K562 (cell line): ENCODE results near the gene UBE2D3. TPM values are rescaled to one million over a fixed set of nuclear protein-coding genes. Genes with fewer than 3 reads are reported as not detected.
A peak's percentile ranks its signal among the peaks of the same experiment; 100 is the strongest.

Experiments used
- CHD4 ChIP-seq: fragments of 200-600 bp; sonication (generic); IDR thresholded peaks from 3 replicates; pipeline ENCODE4 v1.6.1; 2012; ENCODE audit warnings: low read depth, mild to moderate bottlenecking, mixed read lengths, low read length, inconsistent platforms; ENCODE audit not compliant: insufficient read depth, insufficient replicate concordance, poor library complexity, severe bottlenecking
- L3MBTL2 ChIP-seq: fragments of 450-650 bp; IDR thresholded peaks from 2 replicates; pipeline ENCODE4 v1.6.1; 2016; ENCODE audit warnings: mild to moderate bottlenecking, moderate library complexity
- MEF2A ChIP-seq: IDR thresholded peaks from 2 replicates; pipeline ENCODE4 v1.6.1; 2011; ENCODE audit warnings: low read depth, mild to moderate bottlenecking, low read length, moderate library complexity; ENCODE audit not compliant: control insufficient read depth
- ZNF175 ChIP-seq: fragments of 200-800 bp; sonication (Bioruptor generic); IDR thresholded peaks from 2 replicates; pipeline ENCODE4 v1.6.1; 2016; ENCODE audit warnings: low read depth, mild to moderate bottlenecking, missing genetic modification characterization, missing compliant biosample characterization
- polyA plus RNA-seq, 8 experiments: library from polyadenylated mRNA; depleted of rRNA in 4 of 8; stranded (reverse) in 5 of 8; unstranded in 3 of 8; fragments of >200 nt; fragmentation: Nextera tagmentation in 2 of 8; fragmentation: Illumina TruSeq in 1 of 8; extraction: Ambion mirVana in 2 of 8; extraction: Trizol in 1 of 8; gene quantifications; 2 replicates each; pipeline versions ENCODE4 v1.2.1 to v1.2.3, GENCODE V29; 2011 to 2014; ENCODE audit warnings: inconsistent platforms in 1 of 8, missing spikeins in 1 of 8
- total RNA-seq, 7 experiments: library from RNA; depleted of rRNA in 6 of 7; stranded (reverse); fragments of >200 nt in 6 of 7; fragmentation: Illumina TruSeq in 2 of 7; extraction: Trizol in 2 of 7; gene quantifications; 2 replicates each; pipeline versions ENCODE4 v1.2.1 to v1.2.3, GENCODE V29; 2011 to 2021; ENCODE audit warnings: low replicate concordance in 1 of 7
- TF ChIP-seq, protein P1 (sequence below): fragments of 450-650 bp; IDR thresholded peaks from 2 replicates; pipeline ENCODE4 v1.6.1; 2017; ENCODE audit warnings: antibody characterized with exemption, mild to moderate bottlenecking
- TF ChIP-seq, protein P2 (sequence below): fragments of 450-650 bp; IDR thresholded peaks from 2 replicates; pipeline ENCODE4 v1.7.0; 2016; ENCODE audit warnings: borderline replicate concordance
- TF ChIP-seq, protein P3 (sequence below): fragments of 200-600 bp; sonication (generic); IDR thresholded peaks from one replicate; pipeline ENCODE4 v1.6.1; 2012; ENCODE audit warnings: mild to moderate bottlenecking, low read depth, low read length, inconsistent platforms

UBE2D3 gene
- total and polyA plus RNA-seq, 9 of the 15 experiments (the other 6 are each of a cell fraction or from before 2014, with no cell fraction given): 191 to 618 (median 292) TPM

DNA sequence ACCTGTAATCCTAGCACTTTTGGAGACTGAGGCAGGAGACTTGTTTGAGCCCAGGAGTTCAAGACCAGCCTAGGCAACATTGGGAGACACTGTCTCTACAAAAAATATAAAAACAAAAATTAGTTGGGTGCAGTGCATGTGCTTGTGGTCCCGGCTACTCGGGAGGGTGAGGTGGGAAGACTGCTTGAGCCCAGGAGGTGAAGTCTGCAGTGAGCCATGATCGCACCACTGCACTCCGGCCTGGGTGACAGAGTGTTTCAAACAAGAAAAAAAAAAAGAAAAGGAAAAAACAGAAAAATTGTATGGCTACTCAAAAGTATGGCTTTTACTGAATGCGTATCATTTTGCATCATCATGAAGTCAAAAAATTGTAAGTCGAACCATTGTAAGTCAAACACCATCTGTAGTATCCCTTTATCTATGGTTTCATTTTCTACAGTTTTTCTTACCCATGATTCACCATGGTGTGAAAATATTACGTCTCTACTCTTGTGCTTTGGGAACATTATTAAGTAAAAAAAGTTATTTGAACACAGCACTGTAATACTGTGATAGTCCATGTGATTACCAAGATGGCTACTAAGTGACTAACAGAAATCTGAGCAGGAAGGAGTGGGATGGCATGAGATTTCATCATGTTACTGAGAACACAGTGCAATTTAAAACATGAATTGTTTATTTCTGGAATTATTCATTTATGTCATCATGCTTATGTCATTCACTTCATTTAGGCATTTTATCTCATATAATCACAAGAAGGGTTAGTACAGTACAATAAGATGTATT, 40.1 kb downstream of the UBE2D3 start (continued):
- TF ChIP-seq, protein P1, sequence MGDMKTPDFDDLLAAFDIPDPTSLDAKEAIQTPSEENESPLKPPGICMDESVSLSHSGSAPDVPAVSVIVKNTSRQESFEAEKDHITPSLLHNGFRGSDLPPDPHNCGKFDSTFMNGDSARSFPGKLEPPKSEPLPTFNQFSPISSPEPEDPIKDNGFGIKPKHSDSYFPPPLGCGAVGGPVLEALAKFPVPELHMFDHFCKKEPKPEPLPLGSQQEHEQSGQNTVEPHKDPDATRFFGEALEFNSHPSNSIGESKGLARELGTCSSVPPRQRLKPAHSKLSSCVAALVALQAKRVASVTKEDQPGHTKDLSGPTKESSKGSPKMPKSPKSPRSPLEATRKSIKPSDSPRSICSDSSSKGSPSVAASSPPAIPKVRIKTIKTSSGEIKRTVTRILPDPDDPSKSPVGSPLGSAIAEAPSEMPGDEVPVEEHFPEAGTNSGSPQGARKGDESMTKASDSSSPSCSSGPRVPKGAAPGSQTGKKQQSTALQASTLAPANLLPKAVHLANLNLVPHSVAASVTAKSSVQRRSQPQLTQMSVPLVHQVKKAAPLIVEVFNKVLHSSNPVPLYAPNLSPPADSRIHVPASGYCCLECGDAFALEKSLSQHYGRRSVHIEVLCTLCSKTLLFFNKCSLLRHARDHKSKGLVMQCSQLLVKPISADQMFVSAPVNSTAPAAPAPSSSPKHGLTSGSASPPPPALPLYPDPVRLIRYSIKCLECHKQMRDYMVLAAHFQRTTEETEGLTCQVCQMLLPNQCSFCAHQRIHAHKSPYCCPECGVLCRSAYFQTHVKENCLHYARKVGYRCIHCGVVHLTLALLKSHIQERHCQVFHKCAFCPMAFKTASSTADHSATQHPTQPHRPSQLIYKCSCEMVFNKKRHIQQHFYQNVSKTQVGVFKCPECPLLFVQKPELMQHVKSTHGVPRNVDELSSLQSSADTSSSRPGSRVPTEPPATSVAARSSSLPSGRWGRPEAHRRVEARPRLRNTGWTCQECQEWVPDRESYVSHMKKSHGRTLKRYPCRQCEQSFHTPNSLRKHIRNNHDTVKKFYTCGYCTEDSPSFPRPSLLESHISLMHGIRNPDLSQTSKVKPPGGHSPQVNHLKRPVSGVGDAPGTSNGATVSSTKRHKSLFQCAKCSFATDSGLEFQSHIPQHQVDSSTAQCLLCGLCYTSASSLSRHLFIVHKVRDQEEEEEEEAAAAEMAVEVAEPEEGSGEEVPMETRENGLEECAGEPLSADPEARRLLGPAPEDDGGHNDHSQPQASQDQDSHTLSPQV: peak; percentile 48; the same call in 1 of the 2 replicates
- TF ChIP-seq, protein P2, sequence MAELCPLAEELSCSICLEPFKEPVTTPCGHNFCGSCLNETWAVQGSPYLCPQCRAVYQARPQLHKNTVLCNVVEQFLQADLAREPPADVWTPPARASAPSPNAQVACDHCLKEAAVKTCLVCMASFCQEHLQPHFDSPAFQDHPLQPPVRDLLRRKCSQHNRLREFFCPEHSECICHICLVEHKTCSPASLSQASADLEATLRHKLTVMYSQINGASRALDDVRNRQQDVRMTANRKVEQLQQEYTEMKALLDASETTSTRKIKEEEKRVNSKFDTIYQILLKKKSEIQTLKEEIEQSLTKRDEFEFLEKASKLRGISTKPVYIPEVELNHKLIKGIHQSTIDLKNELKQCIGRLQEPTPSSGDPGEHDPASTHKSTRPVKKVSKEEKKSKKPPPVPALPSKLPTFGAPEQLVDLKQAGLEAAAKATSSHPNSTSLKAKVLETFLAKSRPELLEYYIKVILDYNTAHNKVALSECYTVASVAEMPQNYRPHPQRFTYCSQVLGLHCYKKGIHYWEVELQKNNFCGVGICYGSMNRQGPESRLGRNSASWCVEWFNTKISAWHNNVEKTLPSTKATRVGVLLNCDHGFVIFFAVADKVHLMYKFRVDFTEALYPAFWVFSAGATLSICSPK: no peak
- peak; percentile 93 for TF ChIP-seq ZNF175
- TF ChIP-seq L3MBTL2: peak; percentile 33; the same call in 1 of the 2 replicates
- TF ChIP-seq MEF2A: peak; percentile 20; the same call in 1 of the 2 replicates
- no peak for TF ChIP-seq CHD4
- TF ChIP-seq, protein P3, sequence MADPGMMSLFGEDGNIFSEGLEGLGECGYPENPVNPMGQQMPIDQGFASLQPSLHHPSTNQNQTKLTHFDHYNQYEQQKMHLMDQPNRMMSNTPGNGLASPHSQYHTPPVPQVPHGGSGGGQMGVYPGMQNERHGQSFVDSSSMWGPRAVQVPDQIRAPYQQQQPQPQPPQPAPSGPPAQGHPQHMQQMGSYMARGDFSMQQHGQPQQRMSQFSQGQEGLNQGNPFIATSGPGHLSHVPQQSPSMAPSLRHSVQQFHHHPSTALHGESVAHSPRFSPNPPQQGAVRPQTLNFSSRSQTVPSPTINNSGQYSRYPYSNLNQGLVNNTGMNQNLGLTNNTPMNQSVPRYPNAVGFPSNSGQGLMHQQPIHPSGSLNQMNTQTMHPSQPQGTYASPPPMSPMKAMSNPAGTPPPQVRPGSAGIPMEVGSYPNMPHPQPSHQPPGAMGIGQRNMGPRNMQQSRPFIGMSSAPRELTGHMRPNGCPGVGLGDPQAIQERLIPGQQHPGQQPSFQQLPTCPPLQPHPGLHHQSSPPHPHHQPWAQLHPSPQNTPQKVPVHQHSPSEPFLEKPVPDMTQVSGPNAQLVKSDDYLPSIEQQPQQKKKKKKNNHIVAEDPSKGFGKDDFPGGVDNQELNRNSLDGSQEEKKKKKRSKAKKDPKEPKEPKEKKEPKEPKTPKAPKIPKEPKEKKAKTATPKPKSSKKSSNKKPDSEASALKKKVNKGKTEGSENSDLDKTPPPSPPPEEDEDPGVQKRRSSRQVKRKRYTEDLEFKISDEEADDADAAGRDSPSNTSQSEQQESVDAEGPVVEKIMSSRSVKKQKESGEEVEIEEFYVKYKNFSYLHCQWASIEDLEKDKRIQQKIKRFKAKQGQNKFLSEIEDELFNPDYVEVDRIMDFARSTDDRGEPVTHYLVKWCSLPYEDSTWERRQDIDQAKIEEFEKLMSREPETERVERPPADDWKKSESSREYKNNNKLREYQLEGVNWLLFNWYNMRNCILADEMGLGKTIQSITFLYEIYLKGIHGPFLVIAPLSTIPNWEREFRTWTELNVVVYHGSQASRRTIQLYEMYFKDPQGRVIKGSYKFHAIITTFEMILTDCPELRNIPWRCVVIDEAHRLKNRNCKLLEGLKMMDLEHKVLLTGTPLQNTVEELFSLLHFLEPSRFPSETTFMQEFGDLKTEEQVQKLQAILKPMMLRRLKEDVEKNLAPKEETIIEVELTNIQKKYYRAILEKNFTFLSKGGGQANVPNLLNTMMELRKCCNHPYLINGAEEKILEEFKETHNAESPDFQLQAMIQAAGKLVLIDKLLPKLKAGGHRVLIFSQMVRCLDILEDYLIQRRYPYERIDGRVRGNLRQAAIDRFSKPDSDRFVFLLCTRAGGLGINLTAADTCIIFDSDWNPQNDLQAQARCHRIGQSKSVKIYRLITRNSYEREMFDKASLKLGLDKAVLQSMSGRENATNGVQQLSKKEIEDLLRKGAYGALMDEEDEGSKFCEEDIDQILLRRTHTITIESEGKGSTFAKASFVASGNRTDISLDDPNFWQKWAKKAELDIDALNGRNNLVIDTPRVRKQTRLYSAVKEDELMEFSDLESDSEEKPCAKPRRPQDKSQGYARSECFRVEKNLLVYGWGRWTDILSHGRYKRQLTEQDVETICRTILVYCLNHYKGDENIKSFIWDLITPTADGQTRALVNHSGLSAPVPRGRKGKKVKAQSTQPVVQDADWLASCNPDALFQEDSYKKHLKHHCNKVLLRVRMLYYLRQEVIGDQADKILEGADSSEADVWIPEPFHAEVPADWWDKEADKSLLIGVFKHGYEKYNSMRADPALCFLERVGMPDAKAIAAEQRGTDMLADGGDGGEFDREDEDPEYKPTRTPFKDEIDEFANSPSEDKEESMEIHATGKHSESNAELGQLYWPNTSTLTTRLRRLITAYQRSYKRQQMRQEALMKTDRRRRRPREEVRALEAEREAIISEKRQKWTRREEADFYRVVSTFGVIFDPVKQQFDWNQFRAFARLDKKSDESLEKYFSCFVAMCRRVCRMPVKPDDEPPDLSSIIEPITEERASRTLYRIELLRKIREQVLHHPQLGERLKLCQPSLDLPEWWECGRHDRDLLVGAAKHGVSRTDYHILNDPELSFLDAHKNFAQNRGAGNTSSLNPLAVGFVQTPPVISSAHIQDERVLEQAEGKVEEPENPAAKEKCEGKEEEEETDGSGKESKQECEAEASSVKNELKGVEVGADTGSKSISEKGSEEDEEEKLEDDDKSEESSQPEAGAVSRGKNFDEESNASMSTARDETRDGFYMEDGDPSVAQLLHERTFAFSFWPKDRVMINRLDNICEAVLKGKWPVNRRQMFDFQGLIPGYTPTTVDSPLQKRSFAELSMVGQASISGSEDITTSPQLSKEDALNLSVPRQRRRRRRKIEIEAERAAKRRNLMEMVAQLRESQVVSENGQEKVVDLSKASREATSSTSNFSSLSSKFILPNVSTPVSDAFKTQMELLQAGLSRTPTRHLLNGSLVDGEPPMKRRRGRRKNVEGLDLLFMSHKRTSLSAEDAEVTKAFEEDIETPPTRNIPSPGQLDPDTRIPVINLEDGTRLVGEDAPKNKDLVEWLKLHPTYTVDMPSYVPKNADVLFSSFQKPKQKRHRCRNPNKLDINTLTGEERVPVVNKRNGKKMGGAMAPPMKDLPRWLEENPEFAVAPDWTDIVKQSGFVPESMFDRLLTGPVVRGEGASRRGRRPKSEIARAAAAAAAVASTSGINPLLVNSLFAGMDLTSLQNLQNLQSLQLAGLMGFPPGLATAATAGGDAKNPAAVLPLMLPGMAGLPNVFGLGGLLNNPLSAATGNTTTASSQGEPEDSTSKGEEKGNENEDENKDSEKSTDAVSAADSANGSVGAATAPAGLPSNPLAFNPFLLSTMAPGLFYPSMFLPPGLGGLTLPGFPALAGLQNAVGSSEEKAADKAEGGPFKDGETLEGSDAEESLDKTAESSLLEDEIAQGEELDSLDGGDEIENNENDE: no peak
